ENCODE results near the gene COPG2. TPM values are rescaled to one million over a fixed set of nuclear protein-coding genes. Genes with fewer than 3 reads are reported as not detected.
A peak's percentile ranks its signal among the peaks of the same experiment; 100 is the strongest.

Gene COPG2
- total and polyA plus RNA-seq, 12 donors = 5.3 to 27.2 (median 22.9) TPM

- DNase-seq (no peak), ATAC-seq (no peak)
- TF ChIP-seq, protein P1, sequence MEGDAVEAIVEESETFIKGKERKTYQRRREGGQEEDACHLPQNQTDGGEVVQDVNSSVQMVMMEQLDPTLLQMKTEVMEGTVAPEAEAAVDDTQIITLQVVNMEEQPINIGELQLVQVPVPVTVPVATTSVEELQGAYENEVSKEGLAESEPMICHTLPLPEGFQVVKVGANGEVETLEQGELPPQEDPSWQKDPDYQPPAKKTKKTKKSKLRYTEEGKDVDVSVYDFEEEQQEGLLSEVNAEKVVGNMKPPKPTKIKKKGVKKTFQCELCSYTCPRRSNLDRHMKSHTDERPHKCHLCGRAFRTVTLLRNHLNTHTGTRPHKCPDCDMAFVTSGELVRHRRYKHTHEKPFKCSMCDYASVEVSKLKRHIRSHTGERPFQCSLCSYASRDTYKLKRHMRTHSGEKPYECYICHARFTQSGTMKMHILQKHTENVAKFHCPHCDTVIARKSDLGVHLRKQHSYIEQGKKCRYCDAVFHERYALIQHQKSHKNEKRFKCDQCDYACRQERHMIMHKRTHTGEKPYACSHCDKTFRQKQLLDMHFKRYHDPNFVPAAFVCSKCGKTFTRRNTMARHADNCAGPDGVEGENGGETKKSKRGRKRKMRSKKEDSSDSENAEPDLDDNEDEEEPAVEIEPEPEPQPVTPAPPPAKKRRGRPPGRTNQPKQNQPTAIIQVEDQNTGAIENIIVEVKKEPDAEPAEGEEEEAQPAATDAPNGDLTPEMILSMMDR (IDR thresholded peaks at IDR 0.05) = no peak
- peaks cover 0 to 64% (median 4%) of the 10 kb centered on the region in 7 donors for H3K27me3 ChIP-seq
- H3K36me3 ChIP-seq = no peaks in the 10 kb centered on the region
- H3K27ac ChIP-seq = no peak overlapping the region
- peaks cover 0 to 7% (median 0%) of the 10 kb centered on the region in 11 donors for H3K9me3 ChIP-seq
- peaks cover 0 to 34% (median 13%) of the 10 kb centered on the region in 9 donors for H3K4me1 ChIP-seq
- intact Hi-C loops (cut with DNase I) = loop anchor here in 6 of 10 donors (5.0 to 10.0 kb wide), 5 partner anchors 200 to 248 kb away; partner anchors contain the start of gene CPA4 (in 1 of the 6)
- 52 to 53% methylated on average over 50 of the region's 50 CpGs for WGBS, 2 donors
- H3K4me3 ChIP-seq = peak overlapping the region in 9 of 10 donors; percentile 30 to 57 (median 48)
Measured at GRCh38 chr7:130492523-130493274, 175.8 kb downstream of the COPG2 start.

GRCh38 chr7:130491841-130492522 is 176.6 kb downstream of the COPG2 start, which contains the start of gene MEST:
MEST (plus strand) TSS chr7:130492085; CDS start chr7:130492314, 229 bp downstream.
- Histone ChIP-seq H3K36me3 (no peaks in the 10 kb centered on the region), H3K4me3 (peak within 1 kb of the TSS in 9 of 10 donors; percentile 30 to 57 (median 48)), H3K4me1 (peaks cover 0 to 35% (median 16%) of the 10 kb centered on the region in 9 donors), H3K27me3 (peaks cover 0 to 72% (median 4%) of the 10 kb centered on the region in 7 donors), H3K27ac (peak within 1 kb of the TSS in 1 of 10 donors; percentile 28), H3K9me3 (peaks cover 0 to 7% (median 0%) of the 10 kb centered on the region in 11 donors)
- intact Hi-C loops (cut with DNase I) = loop anchor here in 6 of 10 donors (5.0 to 10.0 kb wide), 5 partner anchors 200 to 247 kb away; partner anchors contain the start of gene CPA4 (in 1 of the 6)
- DNase-seq (peak; percentile 7 to 17), ATAC-seq (peak in 6 of 8 donors; percentile 32 to 67 (median 44))
- TF ChIP-seq, protein P1 (IDR thresholded peaks at IDR 0.05) = no peak
- 50 to 54% methylated on average over 62 to 71 of the region's 71 CpGs for WGBS, 2 donors

- intact Hi-C loops (cut with DNase I) = loop anchor here in 6 of 10 donors (5.0 to 10.0 kb wide), 5 partner anchors 199 to 246 kb away; partner anchors contain the start of gene CPA4 (in 1 of the 6)
- peak overlapping the region in 9 of 10 donors; percentile 30 to 57 (median 48) for H3K4me3 ChIP-seq
- peak; percentile 54 to 75 (median 60) for ATAC-seq
Measured at GRCh38 chr7:130490888-130491804, 177.4 kb downstream of the COPG2 start.

More at GRCh38 chr7:130490888-130491804, 177.4 kb downstream of the COPG2 start:
- H3K36me3 ChIP-seq = no peaks in the 10 kb centered on the region
- H3K9me3 ChIP-seq = peaks cover 0 to 7% (median 0%) of the 10 kb centered on the region in 11 donors
- H3K4me1 ChIP-seq = peaks cover 3 to 44% (median 24%) of the 10 kb centered on the region in 9 donors
- H3K27me3 ChIP-seq = peaks cover 0 to 80% (median 12%) of the 10 kb centered on the region in 7 donors
- DNase-seq = peak; percentile 29 to 37
- 42 to 52% methylated on average over 62 of the region's 62 CpGs for WGBS, 2 donors
- H3K27ac ChIP-seq = peak overlapping the region in 1 of 10 donors; percentile 36
- TF ChIP-seq, protein P1 (IDR thresholded peaks at IDR 0.05) = peak; percentile 25 to 69 (median 58)
